PC-9 (cell line): ENCODE data around the gene ARHGEF26.

ENCODE experiments used
- CTCF ChIP-seq: fragments of 200-600 bp; sonication (generic); conservative IDR thresholded peaks from 2 replicates; pipeline ENCODE4 v1.6.1; 2017; ENCODE audit warnings: mixed run types, antibody characterized with exemption, mild to moderate bottlenecking, moderate library complexity
- EZH2 ChIP-seq: fragments of 200-600 bp; sonication (generic); IDR thresholded peaks from 2 replicates; pipeline ENCODE4 v1.8.0; 2017; ENCODE audit warnings: antibody characterized with exemption, low read depth

- TF ChIP-seq CTCF (no peak), EZH2 (no peak)
Measured at GRCh38 chr3:154143873-154144272, 22.7 kb downstream of the ARHGEF26 start.
